Cortex of kidney (tissue), 1 donor: ENCODE data around the gene PHF14.

Experiments
- DNase-seq: peaks from one replicate; lab custom pipeline; 2025; lab: John Stamatoyannopoulos, UW

The PHF14 gene

DNA sequence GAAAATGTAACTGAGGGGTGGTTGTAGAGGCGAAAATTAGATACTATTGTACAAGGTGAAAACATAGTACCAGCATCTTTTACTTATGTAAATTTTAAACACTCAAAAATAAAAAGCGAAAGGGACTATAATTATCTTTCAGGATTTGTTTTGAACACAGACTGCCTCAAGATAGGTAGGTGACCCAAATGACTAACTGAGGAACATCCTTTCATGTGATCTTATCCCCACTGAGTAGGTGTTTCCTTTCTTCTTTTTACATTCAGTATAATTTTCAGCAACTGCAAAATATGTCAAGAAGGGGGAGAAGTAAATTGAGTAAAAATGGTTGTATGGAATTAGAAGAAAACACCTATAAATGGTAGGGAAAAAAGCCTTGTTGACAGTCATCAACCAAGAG, 236.7 kb downstream of the PHF14 start:
- DNase-seq: no peak

DNA sequence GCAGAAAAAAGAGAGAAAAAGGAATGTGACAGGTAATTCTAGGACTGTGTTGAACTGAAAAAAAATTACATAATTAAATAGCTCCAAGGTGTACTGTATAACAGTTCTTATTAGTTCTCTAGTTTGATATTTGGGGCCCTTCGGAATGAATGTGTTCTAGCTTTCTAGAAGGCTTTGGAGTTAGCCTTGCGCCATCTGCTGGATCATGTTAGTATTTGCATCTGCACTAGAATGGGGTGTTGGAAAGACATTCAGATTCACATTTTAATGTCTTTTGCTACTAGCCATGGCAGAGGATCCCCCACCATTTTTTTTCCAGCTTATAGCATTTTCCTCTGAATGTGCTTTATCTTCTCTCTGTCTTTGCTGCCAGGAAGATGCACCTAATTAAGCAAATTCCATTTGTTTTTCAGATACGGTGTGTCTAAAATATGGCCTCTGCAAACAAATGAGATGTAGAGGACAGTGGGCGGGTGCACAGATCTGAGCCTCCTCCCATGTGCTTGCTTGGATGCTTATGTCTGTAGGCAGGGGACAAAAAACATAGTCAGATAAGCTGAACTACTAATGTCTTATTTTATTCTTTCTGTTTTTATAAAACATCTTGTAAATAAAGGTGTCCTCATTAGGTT, 238.5 kb downstream of the PHF14 start:
- no peak for DNase-seq

DNA sequence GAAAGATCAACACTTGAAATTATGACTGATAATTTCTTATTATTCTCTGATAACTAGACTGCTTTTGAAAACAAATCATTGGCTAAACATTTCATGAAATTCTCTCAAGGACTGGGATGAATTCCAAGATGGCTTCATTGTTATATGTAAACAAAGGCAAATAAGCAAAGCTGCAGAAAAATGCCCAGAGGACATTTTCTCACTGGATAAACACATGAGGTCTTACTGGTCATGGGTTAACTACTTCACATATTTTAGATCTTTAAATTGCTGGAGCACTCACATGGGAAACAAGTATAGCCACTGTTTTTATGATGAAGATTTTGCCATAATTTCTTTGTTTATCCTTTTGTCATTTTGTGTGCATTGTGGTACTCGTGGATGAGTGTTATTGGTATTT, 239.1 kb downstream of the PHF14 start:
- no peak for DNase-seq

DNA sequence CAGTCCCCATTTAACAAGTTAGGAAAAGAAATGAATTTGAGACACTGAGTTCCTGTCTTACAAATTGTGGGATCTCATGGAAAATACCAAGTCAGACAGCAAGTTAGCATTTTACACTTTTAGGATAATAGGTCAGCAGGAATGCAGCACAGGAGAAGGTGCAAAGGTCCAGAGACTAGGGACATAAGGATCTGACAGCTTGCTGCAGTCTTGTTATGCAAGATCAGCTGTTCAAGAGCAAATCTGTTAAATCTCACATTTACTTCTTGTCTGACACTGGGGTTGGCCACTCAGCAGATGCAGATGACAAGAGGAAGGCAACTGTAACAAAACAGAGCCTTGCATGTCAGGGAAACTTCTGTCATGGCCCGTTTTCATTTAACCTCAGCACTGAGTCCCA, 239.6 kb downstream of the PHF14 start:
- DNase-seq: no peak

DNA sequence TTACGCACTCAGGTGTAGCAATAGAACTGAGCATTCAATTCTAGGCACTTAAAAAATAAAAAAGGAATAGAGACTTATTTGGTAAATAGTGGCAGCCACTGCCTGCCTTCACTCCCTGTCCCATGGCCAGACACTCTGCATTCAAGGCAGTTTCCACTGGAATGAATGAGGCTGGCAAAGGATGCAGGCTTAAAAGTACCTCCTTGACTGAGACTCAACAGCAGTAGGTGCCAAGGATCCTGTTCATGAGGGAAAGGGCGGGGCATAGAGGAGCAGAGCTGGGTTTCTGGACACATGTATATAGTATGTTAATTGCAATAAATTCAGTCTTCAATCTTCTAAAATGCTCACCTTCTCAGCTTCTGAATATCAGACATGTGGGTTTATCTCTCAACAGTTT, 242.6 kb downstream of the PHF14 start:
- no peak for DNase-seq

DNA sequence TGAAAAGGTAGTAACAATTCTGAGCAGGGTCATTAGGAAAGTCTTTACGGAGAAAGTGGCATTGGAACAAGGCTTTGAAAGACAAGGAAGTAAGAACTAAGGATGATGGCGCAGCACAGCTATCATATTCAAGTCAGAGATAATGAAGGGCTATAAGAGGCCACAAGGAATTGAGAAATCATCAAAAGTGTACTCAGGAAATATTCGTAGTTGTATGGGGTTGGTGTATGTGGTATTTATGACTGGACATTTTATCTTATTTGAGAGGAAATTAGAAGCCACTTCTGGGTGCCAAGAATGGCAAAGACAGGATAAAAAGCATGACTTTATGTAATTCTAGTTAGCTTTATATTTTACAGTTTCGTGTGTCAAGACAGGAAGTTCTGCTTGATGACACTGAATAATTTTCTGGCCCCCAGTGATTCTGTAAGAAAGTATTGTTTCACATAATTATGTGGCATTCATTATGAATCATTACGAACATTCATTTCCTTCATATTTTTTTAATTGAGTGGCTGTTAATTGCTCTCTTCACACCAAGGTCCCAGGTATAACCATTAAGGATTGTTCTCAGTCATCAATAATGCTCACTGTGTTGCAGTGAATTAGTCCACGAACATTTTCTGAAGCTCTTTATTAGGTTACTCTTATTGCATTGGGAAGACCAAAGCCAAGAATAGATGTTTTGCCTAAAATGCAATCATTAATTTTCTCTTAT, 244.3 kb downstream of the PHF14 start:
- DNase-seq: no peak
